CD4-positive, alpha-beta T cell treated with Interleukin-2 at 100 ng/mL for 4 hours (primary cell): ENCODE measurements around the gene NEK6.
A peak's percentile ranks its signal among the peaks of the same experiment; 100 is the strongest.

ENCODE experiments used
- DNase-seq: peaks from one replicate; pipeline ENCODE4 v3.0.0-alpha.2; 2020; ENCODE audit warnings: low spot score

The NEK6 gene

DNA sequence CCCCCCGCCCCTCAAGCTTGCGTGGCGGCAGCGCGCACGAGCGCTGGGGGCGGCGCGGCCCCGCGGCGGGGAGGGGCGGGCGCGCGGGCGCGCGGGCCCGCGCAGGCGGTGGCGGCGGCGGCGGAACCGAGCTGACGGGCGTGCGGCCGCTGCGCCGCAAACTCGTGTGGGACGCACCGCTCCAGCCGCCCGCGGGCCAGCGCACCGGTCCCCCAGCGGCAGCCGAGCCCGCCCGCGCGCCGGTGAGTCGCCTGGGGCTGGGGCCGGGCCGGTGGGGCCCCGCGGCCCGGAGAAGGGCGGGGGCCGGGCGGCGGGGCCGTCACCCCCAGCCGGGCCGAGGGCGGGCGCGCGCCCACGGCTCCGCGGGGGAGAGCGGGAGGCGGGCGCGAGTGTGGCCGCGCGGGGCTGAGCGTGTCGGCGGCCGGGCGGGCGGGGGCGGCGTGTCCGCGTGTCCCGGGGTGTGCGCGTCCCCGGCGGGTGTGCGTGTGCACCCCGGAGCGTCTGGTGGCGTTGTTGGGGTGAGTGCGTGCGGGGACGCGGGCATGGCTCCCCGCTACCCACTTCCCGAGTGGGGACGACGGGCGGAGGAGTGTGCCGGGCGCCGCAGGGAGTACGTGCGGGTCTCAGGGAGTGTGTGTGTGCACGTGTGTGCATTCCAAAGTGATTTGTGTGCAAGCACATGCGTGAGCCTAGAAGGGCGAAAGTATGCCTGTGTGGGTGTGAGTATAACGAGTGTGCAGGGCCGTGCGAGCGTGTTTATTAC is at the start of gene NEK6:
Gene NEK6, plus strand, starts transcription at position 106 of the 763 bp plus-strand sequence. CDS start 44,016 bp downstream, outside the sequence.
- peak; percentile 38 for DNase-seq

DNA sequence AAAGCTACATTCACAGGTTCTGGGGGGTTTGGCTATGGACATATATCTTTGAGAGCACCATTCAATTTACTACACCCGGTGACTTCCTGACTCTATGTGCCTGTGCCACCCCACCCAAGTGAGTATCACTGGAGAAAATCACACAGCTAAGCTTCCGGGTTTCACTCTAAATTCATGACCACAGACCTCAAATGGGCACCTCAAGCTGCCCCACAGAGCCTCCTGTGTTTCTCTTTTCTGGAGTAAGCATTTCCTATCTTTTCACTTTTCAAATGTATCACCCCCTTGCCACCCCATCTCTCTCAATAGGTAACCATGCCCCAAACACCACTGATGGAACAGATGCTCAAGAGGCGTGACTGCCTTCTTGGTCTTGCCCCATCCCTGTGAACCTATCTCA is 49.2 kb upstream of the NEK6 start:
- peak; percentile 34 for DNase-seq

DNA sequence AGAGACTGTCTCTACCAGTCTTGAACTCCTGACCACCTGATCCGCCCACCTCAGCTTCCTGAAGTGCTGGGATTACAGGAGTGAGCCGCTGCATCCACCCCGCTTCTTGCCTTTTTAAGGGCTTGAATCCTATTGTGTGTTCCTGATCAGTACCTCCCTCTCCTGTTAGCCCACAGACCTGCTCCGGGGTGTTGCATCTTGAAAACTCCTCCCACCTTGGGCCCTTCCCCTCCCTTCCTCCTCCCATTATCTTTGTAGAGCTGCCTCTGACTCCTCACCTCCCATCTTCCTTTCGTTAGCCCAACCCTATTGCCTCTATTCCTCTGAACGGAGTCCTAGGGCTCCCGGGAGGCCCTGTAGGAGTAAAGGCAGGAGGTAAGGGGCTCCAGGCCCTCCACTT is 48.5 kb upstream of the NEK6 start:
- no peak for DNase-seq

DNA sequence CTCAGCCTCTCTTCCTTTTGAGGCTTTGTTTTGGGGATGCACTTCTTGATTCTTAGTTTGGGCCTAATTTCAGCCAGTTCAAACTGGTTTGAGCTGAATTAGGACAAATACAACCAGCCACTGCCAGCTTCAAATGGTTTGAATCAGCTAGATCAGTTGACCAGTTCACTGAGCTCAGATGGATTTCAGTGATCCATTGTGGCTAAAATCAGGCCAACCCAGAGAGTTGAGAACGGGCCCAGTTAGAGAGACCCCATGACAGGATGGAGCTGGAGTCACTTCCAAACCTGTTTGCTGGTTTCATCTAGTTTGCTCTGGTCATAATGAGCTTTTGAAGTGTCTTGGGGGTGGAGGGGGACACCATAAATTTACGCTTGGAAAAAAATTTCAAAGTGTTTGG is 48.0 kb upstream of the NEK6 start:
- DNase-seq: no peak

DNA sequence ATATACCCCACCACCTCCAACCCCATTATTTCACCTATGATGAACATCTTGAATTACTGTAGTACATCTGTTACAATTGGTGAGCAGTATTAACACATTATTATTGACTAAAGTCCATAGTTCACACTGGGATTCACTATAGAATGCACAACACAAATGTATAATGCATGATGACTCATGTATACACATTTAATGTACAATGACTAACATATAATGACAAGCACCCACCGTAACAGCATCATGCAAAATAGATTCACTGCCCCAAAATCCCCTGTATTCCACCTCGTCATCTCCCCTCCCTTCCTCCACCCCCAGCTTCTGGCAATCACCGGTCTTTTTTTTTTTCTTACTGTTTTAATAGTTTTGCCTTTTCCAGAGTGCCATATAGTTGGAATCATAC is 47.1 kb upstream of the NEK6 start:
- peak; percentile 34 for DNase-seq

DNA sequence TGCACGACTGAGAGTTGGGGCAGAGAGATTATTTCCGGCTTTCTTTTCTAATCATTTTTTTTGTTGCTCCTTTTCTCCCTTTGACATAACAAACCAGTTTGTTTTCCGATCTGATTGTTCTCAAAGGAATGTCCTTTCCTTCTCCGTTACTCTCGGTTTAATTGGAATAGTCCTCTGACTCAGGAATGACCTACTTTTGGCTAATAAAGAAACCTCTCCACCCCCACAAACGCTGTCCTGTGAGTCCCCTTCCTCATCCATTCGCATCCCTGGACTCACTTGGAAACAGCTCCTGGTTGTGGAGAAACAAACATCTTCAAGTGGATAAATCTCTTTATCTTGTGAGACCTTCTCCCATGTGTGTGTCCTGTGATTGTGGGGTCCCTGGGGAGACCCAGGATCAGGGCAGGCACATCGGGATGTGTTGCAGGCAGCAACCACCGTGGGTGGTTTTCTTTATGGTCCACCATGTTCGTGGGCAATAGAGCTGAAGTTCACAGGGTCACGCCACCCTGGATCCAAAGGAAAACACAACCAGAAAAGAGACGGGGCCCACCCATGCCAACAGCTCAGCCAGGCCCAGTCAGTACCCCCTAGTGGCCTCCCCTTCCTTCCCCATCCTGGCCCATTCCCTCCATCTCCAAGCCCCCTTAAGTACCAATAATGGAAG is 45.2 kb upstream of the NEK6 start:
- DNase-seq: no peak

DNA sequence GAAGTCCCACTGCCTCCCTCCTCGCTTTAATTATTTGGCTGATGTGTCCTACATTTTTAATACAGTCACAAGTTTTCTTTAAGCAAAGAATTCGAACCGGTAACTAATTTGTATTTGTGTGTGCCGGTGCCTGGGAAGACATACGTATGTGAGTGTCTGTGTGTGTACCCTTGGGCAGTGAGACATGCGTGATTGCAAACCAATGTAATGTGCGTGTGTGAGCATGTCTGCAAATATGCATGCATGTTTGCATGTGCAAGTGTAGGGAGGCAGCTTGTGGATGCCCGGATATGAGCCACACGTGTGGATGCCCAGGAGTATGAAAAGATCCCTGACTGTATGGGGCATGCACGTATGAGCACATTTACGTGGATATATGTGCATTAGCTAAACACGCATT is 44.4 kb upstream of the NEK6 start:
- no peak for DNase-seq

DNA sequence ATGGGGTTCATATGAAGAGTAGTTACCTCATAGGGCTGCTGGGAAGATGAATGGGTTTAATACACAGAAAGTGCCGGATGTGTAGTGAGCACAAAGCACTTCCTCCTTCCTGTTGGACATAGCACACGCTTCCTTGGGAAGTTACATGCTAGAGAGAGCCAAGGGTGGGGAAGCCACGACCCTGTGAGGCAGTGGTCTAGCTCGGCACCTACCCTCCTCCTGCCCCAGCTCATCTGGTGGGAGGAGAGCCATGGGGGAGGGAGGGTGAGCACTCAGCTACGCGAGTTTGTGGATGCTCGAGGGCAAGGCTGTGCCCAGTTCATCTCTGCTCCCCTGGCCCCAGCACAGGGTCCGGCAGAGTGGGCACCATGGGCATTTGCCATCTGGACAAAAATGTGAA is 43.6 kb upstream of the NEK6 start:
- no peak for DNase-seq

DNA sequence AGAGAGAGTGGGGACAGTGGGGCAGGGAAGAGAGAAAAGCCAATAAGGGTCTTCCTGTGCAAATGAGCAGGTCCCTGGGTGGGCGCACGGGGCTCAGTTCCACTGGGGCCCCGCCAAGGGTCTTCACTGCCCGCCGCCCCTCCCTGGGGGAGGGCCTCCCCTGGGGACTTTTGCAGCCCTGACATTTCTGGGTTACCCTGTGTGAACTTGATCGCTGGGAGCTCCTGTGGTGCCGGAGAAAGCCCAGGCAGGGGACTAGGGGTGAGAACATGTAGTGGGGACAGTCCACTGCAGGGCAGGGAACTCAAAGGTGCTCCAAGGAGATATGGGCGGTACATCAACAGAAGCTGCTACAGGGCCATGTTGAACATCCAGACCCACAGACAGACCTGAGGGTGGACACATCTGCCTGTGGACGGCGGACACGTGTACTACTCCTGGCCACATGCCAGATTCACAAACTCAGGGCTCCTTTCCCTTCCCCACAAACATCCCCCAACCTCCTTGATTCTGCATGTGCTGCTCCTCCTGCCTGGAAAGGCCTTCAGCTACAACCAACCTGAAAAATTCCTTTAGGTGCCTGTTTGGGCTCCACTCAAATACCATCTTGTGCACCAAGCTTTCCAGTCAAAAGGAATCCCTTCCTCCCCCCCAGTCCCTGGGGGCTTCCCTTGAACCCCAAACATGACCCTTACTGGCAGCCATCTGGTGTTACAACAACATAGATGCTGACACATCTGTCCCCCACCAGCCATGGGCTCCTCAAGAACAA is 43.0 kb upstream of the NEK6 start:
- no peak for DNase-seq

DNA sequence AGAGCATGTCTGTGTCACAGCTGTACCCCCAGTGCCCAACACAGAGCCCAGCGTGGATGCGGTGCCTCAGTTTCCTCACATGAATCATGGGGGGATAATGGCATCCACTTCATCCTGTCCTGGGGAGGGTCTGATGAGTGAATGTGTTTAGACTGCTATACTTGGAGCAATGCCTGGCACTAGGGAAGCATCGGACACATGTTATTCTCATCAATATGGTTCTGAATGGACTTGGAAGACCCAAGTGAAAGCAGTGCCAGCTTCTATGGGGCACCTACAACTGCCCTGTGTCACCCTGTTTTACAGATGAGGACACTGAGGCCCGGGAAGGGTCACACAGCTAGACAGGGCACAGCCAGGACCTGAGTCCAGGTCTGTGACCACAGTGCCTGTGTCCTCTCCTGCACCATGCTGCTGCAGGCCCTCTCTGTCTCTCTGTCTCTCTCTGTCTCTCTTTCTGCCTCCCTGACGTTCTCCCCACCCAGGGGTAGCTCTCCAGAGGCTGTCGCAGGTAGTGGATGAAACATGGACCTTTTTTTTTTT is 42.3 kb upstream of the NEK6 start:
- DNase-seq: no peak

DNA sequence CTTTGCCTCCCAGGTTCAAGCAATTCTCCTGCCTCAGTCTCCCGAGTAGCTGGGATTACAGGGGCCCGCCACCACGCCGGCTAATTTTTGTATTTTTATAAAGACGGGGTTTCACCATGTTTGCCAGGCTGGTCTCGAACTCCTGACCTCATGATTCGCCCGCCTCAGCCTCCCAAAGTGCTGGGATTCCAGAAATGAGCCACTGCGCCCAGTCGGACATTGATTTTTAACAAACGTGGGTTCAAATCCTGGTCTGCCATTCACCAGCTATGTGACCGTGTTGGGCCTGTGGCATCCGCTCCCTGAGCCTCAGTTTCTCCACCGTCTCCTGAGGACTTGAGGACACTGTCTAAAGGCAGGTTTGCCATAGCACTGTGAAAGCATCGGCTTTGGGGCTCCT is 41.8 kb upstream of the NEK6 start:
- no peak for DNase-seq

DNA sequence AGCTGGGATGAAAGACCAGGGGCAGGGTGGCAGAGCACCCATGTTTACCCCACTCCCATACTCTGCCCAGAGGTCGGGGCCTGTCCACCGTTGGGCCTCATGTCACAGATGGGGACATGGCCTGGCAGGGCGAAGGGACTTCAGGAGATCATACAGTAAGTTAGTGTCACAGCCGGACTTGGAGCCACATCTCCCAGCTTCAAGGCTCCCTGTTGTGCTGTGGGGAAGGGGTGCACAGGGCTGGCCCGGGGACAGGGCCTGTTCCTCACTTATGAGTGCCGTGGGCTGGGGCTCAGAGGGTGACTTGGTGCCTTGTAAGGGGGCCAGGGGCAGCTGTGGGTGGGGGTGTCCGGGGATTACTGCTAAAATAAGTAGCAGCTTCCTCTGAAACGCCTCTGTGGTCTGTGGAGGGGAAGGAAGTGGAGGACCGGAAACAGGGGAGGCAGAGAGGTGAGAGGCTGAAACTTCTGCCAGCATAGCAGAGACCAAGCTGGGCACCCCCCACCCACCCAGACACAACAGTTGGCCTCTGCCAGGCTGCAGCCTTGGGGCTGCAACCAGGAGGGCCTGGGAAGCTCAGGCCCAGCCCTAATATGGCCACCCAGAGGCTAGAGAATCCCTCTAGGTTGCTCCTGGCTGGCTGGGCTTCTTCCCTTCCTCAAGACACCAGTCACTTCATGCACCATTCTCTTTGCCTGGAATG is 41.1 kb upstream of the NEK6 start:
- DNase-seq: peak; percentile 53

DNA sequence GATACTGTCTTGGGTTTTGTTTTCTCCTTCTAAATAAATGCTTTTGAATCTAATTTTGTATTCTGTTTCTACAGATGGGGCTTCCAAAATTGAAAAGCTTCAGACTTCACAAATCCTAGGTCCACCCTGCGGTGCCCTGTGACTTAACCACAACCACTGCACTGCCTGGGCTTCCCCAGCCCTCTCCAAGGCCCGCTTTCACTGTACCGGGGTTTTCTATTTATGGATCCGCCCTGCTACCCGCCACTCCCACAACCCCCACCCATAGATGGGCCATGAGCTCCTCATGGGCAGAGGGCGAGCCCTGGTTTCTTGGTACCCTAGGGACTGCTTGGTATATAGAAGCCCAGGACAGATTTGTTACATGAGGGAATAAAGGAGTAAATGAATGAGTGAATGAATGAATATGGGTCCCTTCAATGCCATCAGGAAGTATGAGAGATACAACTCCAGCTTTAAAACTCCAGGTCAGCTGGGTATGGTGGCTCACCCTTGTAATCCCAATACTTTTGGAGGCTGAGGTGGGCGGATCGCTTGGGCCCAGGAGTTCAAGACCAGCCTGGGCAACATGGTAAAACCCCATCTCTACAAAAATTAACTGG is 39.8 kb upstream of the NEK6 start:
- no peak for DNase-seq

DNA sequence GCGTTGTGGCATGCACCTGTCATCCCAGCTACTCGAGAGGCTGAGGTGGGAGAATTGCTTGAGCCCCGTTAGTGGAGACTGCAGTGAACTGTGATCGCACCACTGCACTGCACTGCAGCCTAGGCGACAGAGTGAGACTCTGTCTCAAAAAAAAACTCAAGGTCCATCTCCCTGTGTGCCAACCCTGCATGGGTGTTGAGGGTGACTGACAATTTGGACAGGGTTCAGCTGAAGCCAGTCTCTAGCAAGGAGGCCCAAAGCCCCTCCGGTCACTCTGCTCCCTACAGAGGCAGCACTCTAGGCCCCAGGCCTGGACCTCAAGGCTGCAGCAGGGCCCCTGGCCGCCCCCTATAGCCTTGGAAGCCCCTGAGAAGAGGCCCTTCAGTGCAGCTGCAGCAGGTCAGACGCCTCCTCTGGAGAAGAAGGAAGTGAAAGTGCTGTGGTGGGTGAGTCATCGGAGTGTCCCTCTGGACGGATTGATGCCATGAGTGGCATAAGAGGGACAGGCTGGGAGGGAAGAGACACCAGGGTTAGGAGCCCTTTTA is 39.2 kb upstream of the NEK6 start:
- peak; percentile 38 for DNase-seq

DNA sequence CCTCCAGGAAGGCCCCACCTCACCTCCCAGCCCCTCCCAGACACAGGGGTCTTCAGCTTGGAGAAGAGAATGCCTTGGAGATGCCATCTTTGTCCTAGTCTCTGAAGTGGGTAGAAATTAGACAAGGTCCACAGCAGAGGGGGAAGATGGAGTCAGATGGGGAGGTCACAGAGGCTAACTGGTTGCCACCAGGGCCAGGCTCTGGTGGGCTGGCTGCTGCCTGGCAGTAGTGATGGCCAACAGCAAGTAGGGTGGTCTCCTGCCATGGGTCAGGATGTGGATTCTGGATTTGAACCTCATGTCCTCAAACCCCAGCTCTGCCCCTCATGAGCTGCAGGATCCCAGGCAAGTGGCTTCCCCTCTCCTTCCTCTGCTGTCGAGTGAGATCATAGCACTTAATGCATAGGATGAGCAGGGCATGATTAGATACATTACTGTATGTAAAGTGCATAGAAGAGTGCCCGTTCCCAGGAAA is 38.7 kb upstream of the NEK6 start:
- DNase-seq: no peak

DNA sequence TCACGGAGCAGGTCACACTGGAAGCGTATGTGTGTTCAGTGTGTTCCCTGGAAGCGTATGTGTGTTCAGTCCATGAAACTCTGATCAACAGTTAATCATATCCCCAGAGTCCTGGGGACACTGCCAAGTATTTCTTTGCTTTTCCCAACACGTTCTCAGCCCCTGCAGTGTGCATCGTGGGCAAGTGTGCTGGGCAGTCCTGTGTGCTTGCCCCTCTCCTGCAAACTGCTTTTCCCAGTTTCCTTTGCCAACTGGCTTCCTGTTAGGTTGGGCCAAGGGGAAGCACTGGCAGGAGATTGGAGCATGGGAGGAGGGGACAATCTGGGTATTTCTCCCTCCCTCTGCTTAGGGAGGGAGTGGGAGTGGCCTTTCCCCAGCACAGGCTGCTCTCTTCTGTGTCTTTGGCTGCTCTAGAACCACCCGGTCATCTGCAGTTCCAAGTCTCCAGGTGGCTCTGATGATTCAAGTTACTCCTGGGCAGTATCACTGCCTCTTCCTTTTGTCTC is 36.8 kb upstream of the NEK6 start:
- no peak for DNase-seq

DNA sequence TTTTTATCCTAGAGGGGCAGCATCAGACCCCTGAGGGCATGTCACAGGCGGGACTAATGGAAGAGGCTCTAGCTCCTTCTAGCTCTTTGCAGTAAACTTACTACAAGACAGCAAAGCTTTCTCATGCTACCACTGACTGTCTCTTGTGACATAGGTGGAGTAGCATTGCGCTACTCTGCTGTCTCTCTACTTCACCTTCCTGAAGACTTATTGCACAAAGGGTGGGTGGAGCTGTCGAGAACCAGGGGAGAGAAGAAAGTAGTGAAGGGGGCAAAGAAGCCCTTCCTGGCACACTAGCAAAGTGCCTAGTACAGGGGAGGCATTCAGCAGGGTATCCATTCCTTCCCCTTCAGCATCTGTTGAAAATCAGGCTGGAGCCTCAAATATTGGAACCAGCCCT is 36.1 kb upstream of the NEK6 start:
- DNase-seq: no peak

DNA sequence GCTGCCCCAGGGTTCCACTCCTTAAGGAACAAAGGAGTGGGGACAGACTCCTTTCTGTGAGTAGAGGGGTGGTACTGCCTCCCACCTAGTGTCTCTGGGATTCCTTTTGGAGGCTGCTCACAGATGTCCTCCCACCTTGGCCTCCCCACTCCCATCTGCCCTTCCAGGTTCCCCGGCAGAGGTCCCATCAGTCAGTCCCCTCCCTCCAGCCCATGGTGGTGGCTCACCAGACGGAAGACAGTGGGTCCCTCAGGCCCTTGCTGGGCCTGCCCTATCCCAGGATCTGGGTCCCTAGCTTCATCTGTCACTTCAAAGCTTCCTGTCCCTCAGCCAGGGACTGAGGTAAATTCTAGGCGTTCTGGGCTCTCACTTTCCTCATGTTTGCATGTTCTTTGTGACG is 35.6 kb upstream of the NEK6 start:
- no peak for DNase-seq

DNA sequence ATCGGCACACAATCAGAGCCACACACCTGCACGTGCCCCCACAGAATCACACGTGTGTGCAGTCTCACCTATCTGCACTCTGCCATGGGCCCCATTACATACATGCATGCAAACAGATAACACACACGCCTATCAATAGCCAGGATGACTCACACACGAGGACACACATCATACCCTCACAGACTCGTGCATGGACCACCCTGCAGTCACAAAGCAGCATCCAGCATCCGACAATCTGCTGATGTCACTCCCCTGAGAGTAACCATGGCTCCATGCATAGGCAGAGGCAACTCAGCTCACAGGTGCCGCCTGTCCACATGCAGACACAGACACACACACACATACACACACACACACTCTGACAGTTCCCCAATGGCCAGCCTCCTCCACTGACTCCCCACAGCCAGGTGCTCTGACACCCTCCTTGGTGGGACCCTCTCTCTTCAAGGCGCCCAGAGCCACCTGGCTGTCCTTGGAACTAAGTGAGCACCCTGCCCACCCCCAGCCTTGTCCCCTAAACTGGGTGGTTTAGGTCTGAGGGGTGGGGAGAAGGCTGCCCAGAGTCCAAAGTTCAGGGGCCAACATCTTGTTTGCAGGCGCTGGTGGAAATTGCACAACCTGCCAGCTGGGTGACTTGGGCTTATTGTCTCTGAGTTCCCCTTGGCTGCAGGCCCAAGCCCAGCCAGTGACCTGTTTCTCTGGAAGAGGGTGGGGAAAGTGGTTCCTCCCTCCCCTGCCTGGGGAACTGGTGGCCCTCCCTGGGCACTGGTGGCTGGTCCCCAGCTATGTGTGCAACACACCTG is 34.6 kb upstream of the NEK6 start:
- no peak for DNase-seq

DNA sequence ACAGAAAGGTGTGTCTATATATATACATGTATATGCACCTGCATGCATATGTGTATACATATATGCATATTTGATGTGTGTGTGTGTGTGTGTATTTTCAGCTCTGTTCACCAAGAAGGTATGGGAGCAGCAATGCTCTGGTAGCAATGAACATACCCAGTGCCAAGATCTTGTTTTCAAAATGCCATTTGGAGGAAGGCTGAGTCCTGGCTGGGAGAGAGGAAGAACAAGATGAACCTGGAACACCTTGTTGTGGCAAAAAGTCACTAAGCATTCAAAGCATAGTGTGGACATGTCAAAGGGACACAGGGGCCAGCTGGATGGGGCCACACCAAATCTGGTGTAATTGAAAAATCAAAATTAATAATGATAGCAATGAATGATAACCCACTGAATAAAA is 31.8 kb upstream of the NEK6 start:
- no peak for DNase-seq
